LoVo (cell line): Measurements from ENCODE around the gene LDB2.

Experiments
- DNase-seq: peaks from one replicate; pipeline ENCODE4 v3.0.0-alpha.2; 2016; ENCODE audit warnings: low spot score

Gene LDB2

DNA sequence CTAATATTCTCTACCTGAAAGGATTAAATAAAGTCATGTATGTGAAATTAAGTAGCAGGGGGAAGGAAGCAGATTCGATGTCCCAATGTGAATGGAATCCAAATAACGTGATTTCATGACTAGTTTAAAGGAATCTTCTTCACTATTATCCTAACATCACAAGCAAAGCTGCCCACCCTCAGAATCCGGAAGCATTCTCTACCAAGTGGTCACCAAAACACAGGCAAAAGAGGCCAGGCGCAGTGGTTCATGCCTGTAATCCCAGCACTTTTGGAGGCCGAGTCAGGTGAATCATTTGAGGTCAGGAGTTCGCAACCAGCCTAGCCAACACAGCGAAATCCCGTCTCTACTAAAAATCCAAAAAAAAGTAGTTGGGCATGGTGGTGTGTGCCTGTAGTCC, 212.9 kb downstream of the LDB2 start:
- no peak for DNase-seq

DNA sequence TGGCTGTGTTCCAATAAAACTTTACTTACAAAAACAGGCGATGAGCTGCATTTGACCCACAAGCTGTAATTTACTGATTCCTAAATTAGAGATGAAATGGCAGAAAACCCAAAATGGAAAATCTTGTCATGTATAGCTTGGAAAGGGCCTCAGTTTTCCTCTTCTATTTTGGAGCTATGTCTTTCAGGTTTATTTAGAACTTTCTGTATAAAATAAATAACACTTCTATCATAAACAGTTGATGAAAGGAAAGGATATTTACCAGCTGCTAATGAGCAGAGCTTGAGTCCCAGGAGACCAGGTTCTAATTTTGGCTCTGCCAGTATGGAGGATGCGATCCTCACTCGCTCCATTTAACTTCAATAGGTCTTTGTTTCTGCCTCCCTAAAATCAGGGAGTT, 213.5 kb downstream of the LDB2 start:
- DNase-seq: no peak

- no peak for DNase-seq
These were observed 214.3 kb downstream of the LDB2 start for GRCh38 chr4:16684097-16684496.

DNA sequence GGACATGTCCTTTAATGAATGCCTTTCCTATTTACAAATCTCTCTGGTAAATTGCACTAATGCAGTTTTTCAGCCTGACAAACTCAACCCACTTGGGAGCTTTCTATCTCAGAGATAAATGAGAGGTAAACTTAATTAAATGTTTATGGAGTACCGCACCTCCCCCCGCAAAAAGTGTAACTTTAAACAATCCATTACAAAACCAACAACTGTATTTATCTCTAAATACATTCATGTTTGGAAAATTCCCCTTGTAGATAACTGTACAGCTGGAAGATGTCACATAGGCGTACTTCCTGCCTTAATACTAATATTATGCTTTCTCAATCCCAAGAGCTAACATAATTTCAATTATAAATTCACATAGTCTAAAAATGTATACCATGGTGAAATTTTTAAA, 215.5 kb downstream of the LDB2 start:
- no peak for DNase-seq

DNA sequence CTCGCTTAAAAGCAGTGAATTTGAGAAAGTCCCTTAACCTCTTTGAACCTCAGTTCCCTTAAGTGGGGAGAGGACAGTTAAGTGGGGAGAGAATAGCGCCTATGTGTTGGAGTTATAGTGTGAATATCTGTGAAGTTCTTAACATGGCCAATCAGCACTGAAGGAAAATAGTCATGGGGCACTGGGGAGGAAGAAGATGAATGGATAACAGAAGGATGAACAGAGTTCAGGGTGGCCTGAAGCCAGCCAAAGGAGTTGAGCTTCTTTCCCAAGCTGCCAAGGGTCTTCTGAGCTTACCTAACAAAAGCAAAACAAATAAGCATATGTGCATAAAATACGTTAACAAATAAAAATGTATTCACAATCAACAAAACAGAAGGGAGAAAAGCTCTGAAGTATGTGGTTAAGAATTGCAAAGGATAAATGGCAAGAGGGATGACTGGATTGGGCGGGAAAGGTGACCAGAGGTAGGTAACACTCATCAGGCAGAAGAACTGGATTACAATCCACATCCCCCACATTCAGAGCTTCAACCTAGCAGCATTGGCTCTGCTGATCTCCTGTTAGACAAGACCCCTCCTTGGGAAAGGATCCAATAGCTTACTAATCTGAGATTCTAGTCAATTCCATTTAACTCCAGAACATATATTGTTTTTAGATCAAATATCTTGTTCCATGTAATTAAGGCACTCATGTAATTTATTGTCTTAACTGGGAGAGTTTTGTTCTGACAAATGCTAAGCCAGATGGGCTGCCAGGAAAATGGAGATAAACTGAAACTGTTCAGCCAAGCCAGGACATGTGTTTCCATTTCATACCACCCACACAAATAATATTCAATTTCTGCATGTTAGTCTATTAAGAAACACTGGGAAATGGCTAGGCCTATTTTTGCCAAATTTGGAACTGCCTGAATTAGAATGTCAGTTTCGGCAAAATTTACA, 221.2 kb downstream of the LDB2 start:
- no peak for DNase-seq

DNA sequence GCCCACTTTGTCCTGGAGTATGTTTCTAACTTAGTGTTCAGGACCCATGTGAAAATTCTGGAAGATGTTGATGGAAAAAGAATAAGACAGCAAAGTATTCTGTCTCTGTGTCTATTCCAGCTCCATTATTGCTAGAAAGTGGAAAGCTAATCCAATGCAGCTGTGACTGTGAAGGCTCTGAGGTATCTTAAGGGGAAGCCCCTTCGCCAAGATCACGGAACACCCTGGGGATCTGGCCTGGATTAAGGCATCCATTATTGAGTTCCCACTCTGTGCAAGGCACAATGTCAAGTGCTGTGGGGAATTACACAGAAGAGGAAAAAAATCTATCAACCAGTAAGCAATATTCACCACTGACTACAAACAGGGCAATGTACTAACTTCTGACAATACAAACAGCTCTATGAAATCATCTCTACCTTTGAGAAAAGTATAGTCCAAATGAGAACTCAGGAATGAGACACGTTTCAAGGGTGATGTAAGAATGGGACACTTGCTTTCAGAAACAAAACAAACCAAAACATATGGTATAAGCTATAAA, 222.1 kb downstream of the LDB2 start:
- DNase-seq: no peak

DNA sequence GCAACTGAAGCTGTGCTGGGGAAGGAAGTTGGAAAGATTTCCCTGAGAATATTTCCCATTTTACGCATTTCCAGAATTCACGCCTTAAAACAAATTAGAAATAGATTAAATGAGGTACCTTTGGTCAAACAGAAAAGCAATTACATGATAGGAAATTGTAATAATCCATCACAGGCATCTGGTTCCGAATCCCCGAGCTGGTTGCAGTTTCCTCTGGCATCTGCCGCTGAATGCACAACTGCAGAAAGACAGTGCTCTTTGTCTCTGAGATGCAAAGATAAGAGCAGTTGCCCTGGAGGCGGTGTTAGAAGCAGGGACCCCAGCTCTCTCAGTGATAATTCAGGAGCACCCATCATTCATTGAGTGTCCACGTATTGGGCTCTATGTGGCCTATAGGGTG, 224.4 kb downstream of the LDB2 start:
- no peak for DNase-seq

GRCh38 chr4:16672421-16672820, 226.0 kb downstream of the LDB2 start:
- no peak for DNase-seq

GRCh38 chr4:16671741-16672140, 226.7 kb downstream of the LDB2 start:
- no peak for DNase-seq

DNA sequence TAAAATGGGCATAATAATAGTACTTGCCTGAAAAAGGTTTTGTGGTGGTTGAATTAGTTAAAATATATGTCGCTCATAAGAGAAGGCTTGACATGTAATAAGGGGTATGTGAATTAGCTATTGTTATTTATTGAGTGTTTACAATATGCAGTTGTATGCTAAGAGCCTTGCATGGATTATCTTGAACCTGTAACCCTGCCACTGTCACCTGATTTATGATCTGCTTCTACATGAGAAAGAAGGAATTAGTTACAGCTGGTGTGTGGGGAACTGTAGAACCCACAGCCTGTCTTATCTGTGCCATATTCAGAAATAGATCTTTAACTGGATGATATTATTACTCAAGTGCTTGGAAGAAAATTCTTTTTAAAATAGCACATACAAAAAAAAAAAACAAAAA, 227.7 kb downstream of the LDB2 start:
- DNase-seq: no peak

GRCh38 chr4:16669036-16669435, 229.4 kb downstream of the LDB2 start:
- no peak for DNase-seq

DNA sequence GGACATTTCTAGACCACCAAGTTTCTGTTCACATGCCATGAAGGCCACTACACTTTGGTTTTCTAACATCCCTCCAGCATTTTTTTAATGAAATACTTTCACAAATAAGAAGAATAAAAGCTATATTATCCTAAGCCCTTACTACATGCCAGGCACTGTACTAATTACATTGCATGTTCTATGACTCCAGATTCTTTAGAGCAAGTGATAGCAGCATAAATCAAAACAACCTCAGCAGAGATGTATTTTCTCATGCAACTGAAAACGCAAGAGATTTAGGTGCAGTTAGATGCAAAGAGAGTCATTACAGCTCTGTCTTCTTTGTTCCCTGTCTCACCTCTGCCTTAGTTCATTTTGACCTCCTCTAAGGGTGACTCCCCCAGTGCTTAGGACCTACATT, 230.0 kb downstream of the LDB2 start:
- no peak for DNase-seq

- DNase-seq: no peak
These were observed 231.0 kb downstream of the LDB2 start for GRCh38 chr4:16667464-16667863.

DNA sequence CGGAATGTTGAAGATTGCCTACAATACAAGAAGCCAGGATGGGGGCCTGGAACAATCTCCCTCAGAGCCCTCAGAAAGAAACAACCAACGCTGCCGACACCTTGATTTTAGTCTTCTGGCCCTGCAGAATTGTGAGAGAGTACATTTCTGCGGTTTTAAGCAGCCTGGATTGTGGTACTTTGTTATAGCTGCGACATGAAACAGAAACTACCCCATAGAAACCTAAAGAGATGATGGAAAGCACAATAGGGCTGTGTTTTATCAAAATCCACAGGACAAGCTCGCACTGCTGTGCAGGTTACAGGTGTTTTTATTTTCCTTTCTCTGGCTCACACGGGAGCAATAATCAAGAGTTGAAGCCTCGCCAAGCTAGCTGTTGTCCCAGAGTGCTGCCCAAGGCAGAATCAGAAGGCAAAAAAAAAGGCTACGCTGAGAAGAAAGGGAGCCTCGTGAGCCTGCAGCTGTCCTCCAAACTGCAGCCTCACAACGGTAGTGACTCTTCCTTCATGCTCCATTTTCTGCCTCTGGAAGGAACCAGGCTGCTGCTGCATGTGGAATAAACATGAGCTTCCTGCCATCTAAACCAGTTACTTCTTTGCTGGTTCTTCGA, 232.4 kb downstream of the LDB2 start:
- no peak for DNase-seq

GRCh38 chr4:16663732-16664131, 234.7 kb downstream of the LDB2 start:
- no peak for DNase-seq

- DNase-seq: no peak
These were observed 235.1 kb downstream of the LDB2 start for GRCh38 chr4:16663307-16663706.

GRCh38 chr4:16661813-16662212, 236.6 kb downstream of the LDB2 start:
- no peak for DNase-seq

GRCh38 chr4:16660656-16661055, 237.8 kb downstream of the LDB2 start:
- no peak for DNase-seq

GRCh38 chr4:16659694-16660093, 238.8 kb downstream of the LDB2 start:
- DNase-seq: no peak

- no peak for DNase-seq
These were observed 239.4 kb downstream of the LDB2 start for GRCh38 chr4:16659079-16659478.

DNA sequence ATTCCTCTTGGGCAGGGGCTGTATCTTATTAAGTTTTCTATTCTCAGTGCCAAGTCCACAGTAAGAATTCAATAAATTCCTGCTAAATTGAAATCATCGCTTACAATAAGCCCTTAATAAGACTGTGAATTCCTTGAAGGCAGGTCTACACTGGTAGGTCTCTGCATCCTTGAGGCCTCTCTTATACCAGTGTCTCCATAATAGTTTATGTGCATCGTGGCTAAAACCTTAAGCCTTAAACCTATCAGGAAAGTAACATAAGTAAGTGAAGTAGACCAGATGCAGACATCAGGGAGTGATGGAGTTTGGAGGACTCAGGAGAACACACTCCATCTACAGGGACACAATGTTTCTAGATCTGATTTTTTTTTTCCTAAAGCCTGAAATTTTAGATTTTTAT, 240.3 kb downstream of the LDB2 start:
- DNase-seq: no peak

DNA sequence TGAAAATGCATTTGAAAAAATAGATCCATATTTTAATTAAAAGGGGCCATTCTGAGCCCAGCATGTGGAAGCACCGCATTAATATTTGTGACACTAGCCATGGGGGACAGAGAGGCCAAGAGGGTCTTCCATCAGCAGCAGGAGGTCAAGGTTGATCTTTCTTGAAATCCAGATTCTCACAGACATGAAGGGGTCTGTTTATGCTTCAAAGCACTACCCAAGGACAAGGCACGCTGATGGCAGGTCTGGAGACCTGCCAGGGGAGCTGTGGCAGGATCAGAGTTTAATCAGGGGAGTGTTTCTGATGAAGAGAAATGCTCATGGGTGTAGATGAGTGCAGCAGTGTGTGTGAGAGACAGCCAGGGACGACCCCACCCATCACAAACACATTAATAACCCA, 243.3 kb downstream of the LDB2 start:
- DNase-seq: no peak

DNA sequence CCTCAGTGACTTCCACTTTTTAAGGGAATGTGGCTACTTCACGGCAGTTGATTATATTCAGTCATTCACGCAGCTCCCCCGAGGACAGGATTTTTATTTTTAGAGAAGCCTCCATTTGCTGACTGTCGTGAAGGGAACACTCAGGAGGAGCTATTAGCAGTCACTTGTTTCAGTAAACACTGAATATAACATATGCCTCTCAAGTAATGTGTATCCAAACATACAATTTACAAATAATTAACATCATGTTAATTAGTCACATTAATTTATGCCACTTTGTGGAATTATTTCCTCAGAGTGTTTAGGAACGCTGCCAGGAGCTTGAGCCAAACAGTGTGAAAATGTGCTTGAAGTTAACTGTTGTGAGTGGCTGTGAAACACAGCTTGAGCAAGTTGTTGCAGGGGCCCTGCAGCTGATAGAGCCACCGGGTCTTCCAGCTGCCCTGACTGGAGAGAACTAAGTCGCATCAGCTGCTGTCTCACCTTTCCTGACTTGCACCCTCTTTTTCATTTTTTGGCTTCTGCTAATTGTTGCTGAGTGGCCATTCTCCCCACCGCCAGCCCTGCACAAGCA, 245.6 kb downstream of the LDB2 start:
- DNase-seq: no peak
